Retinal pigment epithelial cell (primary cell): Measurements from ENCODE around the gene STIM1.

Experiments used
- DNase-seq: peaks from one replicate; pipeline ENCODE4 v3.0.0-alpha.2; 2010; ENCODE audit warnings: low read depth
- H3K4me3 ChIP-seq: 2 replicates; pipeline ENCODE4 v1.5.1; 2011; ENCODE audit warnings: mild to moderate bottlenecking, low read length, control low read depth, moderate library complexity
- TF ChIP-seq, protein P1 (sequence below): conservative IDR thresholded peaks from 2 replicates; pipeline ENCODE4 v1.5.1; 2011; ENCODE audit warnings: low read depth, low read length, control low read depth, inconsistent platforms

STIM1 gene

DNA sequence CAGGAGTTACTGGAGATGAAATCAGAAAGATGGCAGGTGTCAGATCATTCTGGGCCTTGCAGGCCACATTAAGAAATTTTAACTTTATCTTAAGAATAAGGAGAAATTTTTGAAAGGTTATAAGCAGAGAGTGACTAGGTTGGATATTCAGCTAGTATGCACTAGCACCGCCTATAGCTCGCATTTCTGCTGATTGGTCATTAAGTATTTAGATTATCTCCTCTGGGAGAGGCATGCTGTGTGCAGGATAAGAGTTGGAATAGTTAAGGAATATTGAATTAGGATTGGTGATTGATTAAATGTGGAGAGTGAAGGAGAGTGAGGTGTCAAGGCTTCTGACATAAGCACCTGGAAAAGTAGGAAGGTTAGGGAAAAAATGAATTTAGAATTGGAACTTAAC is 100.6 kb downstream of the STIM1 start:
- TF ChIP-seq, protein P1, sequence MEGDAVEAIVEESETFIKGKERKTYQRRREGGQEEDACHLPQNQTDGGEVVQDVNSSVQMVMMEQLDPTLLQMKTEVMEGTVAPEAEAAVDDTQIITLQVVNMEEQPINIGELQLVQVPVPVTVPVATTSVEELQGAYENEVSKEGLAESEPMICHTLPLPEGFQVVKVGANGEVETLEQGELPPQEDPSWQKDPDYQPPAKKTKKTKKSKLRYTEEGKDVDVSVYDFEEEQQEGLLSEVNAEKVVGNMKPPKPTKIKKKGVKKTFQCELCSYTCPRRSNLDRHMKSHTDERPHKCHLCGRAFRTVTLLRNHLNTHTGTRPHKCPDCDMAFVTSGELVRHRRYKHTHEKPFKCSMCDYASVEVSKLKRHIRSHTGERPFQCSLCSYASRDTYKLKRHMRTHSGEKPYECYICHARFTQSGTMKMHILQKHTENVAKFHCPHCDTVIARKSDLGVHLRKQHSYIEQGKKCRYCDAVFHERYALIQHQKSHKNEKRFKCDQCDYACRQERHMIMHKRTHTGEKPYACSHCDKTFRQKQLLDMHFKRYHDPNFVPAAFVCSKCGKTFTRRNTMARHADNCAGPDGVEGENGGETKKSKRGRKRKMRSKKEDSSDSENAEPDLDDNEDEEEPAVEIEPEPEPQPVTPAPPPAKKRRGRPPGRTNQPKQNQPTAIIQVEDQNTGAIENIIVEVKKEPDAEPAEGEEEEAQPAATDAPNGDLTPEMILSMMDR, result no peak
- H3K4me3 ChIP-seq, result no peak overlapping the region
- DNase-seq, result no peak

GRCh38 chr11:3956748-3957147 is 101.3 kb downstream of the STIM1 start:
- H3K4me3 ChIP-seq, result no peak overlapping the region
- TF ChIP-seq, protein P1, result no peak
- DNase-seq, result no peak

- no peak for DNase-seq
- no peak overlapping the region for H3K4me3 ChIP-seq
- TF ChIP-seq, protein P1, result no peak
Observed at GRCh38 chr11:3957437-3957836, 102.0 kb downstream of the STIM1 start.

DNA sequence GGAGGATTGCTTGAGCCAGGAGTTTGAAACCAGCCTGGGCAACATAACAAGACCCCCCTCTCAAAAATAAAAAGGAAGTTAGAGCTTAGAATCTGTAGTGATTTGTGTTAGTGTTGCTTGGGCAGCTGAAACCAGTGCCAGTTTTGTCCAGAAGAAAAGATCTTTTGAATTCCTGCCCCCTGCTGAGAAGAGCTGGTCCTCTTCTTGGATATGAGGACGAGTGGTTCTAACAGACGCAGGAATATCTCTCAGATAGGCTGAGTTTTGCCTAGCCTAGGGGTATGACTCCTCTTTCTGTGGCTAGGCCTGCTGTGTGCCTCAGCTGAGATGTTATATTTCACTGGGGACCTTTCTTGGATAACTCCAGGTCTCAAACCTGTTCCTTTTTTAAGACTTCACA is 102.8 kb downstream of the STIM1 start:
- DNase-seq, result no peak
- TF ChIP-seq, protein P1, result no peak
- no peak overlapping the region for H3K4me3 ChIP-seq

GRCh38 chr11:3959015-3959902 is 103.8 kb downstream of the STIM1 start:
- peak; percentile 3 for DNase-seq
- TF ChIP-seq, protein P1, result peak; percentile 44
- no peak overlapping the region for H3K4me3 ChIP-seq

DNA sequence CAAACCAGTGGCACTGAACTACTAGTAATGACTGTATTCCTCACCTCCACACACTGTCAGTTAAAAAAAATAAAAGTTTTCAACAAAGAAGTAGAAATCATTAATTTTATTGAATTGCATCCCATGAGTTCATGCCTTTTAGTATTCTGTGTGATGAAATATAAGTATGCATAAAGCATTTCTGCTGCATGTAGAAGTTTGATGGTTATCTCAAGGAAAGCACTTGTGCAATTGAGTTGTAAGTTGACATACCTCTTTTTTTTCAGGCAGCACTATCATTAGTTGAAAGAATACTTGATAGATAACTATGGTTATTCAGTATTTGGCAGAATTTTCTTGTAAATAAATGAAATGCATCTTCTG is 104.4 kb downstream of the STIM1 start:
- H3K4me3 ChIP-seq, result no peak overlapping the region
- DNase-seq, result no peak
- TF ChIP-seq, protein P1, result no peak

DNA sequence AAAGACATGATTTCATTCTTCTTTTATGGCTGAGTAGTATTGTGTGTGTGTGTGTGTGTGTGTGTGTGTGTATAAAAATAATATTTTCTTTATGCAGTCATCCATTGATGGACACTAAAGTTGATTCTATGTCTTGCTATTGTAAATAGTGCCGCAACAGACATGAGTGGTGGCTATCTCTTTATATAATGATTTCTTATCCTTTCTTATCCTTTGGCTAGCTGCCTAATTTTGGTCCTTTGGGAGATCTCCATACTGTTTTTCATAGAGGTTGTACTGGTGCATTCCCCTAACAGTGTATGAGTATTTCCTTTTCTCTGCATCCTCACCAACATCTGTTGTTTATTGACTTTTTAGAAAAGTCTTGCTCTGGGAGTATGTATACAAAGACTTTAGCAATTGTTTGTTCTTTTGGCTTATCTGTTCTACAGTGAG is 107.0 kb downstream of the STIM1 start:
- TF ChIP-seq, protein P1, result no peak
- DNase-seq, result no peak
- no peak overlapping the region for H3K4me3 ChIP-seq
